Loucy (cell line): ENCODE data around the gene TEX52.

Experiments
- H2AFZ ChIP-seq: fragments of 200-600 bp; sonication (generic); 2 replicates; pipeline ENCODE4 v1.6.0; 2016; ENCODE audit warnings: antibody characterized with exemption, mild to moderate bottlenecking, low read length, moderate library complexity
- H3F3A ChIP-seq: fragments of 200-600 bp; 2 replicates; pipeline ENCODE4 v1.6.0; 2016; ENCODE audit warnings: antibody characterized with exemption, low read depth, mild to moderate bottlenecking
- H3K27me3 ChIP-seq: fragments of 200-600 bp; sonication (generic); 2 replicates; pipeline ENCODE4 v1.6.1; 2014; ENCODE audit warnings: low read length, mild to moderate bottlenecking; ENCODE audit not compliant: insufficient read depth, poor library complexity, severe bottlenecking
- H3K36me3 ChIP-seq: fragments of 200-600 bp; sonication (generic); 2 replicates; pipeline ENCODE4 v1.6.1; 2016; ENCODE audit warnings: low read length; ENCODE audit not compliant: insufficient read depth
- H3K4me1 ChIP-seq: fragments of 200-600 bp; sonication (generic); 2 replicates; pipeline ENCODE4 v1.5.1; 2014; ENCODE audit warnings: low read length, mild to moderate bottlenecking; ENCODE audit not compliant: insufficient read depth, poor library complexity, severe bottlenecking
- H3K4me2 ChIP-seq: fragments of 200-600 bp; sonication (generic); 2 replicates; pipeline ENCODE4 v1.6.0; 2014; ENCODE audit warnings: antibody characterized with exemption, low read length, low read depth, mild to moderate bottlenecking; ENCODE audit not compliant: poor library complexity, severe bottlenecking
- H3K4me3 ChIP-seq: fragments of 200-600 bp; sonication (generic); 2 replicates; pipeline ENCODE4 v1.5.1; 2014; ENCODE audit warnings: low read length, mild to moderate bottlenecking, mixed read lengths; ENCODE audit not compliant: poor library complexity, severe bottlenecking
- H3K79me2 ChIP-seq: fragments of 200-600 bp; sonication (generic); 2 replicates; pipeline ENCODE4 v1.6.1; 2014; ENCODE audit warnings: low read length; ENCODE audit not compliant: insufficient read depth
- H3K9ac ChIP-seq: fragments of 200-600 bp; sonication (generic); 2 replicates; pipeline ENCODE4 v1.6.0; 2014; ENCODE audit warnings: mild to moderate bottlenecking, low read depth, low read length, moderate library complexity; ENCODE audit not compliant: poor library complexity, severe bottlenecking
- H3K9me2 ChIP-seq: fragments of 200-600 bp; sonication (generic); replicated peaks from 2 replicates; pipeline ENCODE4 v1.6.1; 2016; ENCODE audit warnings: low read depth, low read length, mixed read lengths
- H3K9me3 ChIP-seq: fragments of 200-600 bp; sonication (generic); 2 replicates; pipeline ENCODE4 v1.6.1; 2014; ENCODE audit warnings: mild to moderate bottlenecking, antibody characterized with exemption, low read length, low read depth; ENCODE audit not compliant: insufficient read depth
- H4K20me1 ChIP-seq: fragments of 200-600 bp; sonication (generic); 2 replicates; pipeline ENCODE4 v1.6.0; 2014; ENCODE audit warnings: antibody characterized with exemption, low read length, mild to moderate bottlenecking; ENCODE audit not compliant: insufficient read depth, poor library complexity, severe bottlenecking
- EZH2phosphoT487 ChIP-seq: fragments of 200-600 bp; IDR thresholded peaks from 2 replicates; pipeline ENCODE4 v1.6.1; 2018; ENCODE audit warnings: antibody characterized with exemption, mild to moderate bottlenecking, moderate library complexity, borderline replicate concordance
- TF ChIP-seq, protein P1 (sequence below): fragments of 200-600 bp; sonication (generic); conservative IDR thresholded peaks from 2 replicates; pipeline ENCODE4 v1.5.1; 2014; ENCODE audit warnings: mild to moderate bottlenecking, antibody characterized with exemption, low read length

Gene TEX52

DNA sequence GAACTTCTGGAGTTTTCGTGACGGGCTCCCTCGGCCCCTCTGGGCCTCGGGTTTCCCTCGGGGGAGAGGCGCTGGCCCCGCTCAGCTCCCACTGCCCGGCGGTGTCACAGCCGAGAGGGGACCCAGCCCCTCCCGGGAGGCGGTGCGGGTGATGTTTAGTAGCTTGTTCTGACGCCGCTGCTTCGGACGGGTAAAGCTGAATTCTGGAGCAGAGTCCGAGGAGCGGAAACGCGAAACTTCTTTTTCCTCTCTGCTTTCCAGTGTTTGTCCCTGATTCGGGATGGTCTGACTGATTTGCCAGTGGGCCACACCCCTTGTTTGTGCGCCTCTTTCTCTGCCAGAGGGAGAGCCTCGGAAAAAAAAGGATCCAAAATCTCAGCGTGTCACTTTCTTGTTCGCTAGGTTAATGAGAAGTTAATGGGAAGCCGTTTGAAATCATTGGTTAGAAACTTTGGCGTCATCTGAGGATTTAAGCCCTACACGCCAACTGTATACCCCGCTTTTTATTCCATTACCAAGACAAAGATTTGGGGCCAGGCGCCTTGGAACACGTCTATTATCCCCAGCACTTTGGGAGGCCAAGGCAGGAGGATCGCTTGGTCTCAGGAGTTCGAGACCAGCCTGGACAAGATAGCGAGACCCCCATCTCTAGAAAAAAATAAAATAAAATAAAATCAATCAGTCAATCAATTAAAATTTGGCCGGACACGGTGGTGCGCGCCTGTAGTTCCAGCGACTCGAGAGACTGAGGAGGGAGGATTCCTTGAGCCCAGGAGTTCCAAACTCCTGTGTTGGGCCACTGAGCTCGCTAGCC lies 34.6 kb upstream of the TEX52 start:
- no peaks in the 10 kb centered on the region for H3K27me3 ChIP-seq
- peak overlapping the region; percentile 92 for H2AFZ ChIP-seq
- H3K9ac ChIP-seq = peak overlapping the region; percentile 81
- H3F3A ChIP-seq = 0 out of 2 replicates have a peak, but pooled peaks cover 2% of the 10 kb centered on the region
- peak overlapping the region; percentile 88 for H3K4me2 ChIP-seq
- H3K4me3 ChIP-seq = peak overlapping the region; percentile 89
- peaks cover 11% of the 10 kb centered on the region for H3K79me2 ChIP-seq
- no peaks in the 10 kb centered on the region for H3K9me3 ChIP-seq
- peaks cover 7% of the 10 kb centered on the region for H3K4me1 ChIP-seq
- H3K36me3 ChIP-seq = peaks cover 9% of the 10 kb centered on the region; the same call in 1 of the 2 replicates
- no peaks in the 10 kb centered on the region for H3K9me2 ChIP-seq
- TF ChIP-seq, protein P1, sequence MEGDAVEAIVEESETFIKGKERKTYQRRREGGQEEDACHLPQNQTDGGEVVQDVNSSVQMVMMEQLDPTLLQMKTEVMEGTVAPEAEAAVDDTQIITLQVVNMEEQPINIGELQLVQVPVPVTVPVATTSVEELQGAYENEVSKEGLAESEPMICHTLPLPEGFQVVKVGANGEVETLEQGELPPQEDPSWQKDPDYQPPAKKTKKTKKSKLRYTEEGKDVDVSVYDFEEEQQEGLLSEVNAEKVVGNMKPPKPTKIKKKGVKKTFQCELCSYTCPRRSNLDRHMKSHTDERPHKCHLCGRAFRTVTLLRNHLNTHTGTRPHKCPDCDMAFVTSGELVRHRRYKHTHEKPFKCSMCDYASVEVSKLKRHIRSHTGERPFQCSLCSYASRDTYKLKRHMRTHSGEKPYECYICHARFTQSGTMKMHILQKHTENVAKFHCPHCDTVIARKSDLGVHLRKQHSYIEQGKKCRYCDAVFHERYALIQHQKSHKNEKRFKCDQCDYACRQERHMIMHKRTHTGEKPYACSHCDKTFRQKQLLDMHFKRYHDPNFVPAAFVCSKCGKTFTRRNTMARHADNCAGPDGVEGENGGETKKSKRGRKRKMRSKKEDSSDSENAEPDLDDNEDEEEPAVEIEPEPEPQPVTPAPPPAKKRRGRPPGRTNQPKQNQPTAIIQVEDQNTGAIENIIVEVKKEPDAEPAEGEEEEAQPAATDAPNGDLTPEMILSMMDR = no peak
- TF ChIP-seq EZH2phosphoT487 = no peak
- H4K20me1 ChIP-seq = no peaks in the 10 kb centered on the region

DNA sequence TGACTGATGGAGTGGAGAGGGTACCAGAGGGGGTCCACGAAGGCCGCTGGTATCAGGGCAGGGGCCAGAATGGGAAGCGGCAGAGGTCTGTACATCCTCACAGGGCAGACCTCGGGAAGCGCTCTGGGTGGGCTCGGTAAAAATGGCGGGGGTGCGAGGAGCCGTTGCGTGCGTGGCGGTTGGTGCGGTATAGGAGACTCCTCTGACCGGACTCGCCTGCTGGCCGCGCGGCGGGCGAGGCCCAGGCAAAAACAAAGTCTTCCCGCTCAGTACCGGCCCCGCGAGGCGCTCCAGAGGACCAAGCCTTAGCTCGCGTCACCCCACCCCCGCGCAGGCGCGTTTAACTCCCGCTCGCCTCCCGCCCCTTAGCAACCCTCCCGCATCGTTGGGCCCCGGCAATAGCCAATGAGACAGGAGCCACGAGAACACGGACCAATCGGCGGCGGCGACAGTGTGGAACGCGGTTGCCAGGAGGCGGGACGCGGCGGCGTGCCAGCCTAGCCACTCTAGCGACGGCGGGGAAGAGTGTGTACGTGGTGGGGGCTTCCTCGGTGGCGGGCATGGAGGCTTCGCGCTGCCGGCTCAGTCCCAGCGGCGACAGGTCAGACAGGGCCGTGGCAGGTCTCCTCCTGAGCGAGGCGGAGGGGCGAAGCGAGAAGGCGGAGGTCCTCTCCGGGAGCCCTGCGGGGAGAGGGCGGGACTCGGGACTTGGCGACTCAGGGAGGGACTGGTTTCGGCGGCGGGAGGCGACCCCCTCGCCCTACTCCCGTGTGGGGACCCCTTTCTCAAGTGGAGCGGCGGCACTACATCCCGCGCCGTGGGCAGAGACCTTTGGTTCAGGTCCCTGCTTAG lies 33.8 kb upstream of the TEX52 start, which contains the start of gene TULP3:
TULP3 (plus strand) TSS at position 504 of the 852 bp plus-strand sequence; CDS start at position 561, 57 bp downstream.
- no peaks in the 10 kb centered on the region for H3K9me3 ChIP-seq
- H3K9me2 ChIP-seq = no peaks in the 10 kb centered on the region
- peak within 1 kb of the TSS; percentile 97 for H2AFZ ChIP-seq
- H3F3A ChIP-seq = 0 out of 2 replicates have a peak, but pooled peaks cover 2% of the 10 kb centered on the region
- no peaks in the 10 kb centered on the region for H3K27me3 ChIP-seq
- H3K9ac ChIP-seq = peak within 1 kb of the TSS; percentile 81
- TF ChIP-seq, protein P1 = no peak
- TF ChIP-seq EZH2phosphoT487 = no peak
- H3K4me1 ChIP-seq = peaks cover 7% of the 10 kb centered on the region
- peak within 1 kb of the TSS; percentile 89 for H3K4me3 ChIP-seq
- peaks cover 9% of the 10 kb centered on the region; the same call in 1 of the 2 replicates for H3K36me3 ChIP-seq
- peak within 1 kb of the TSS; percentile 88 for H3K4me2 ChIP-seq
- H3K79me2 ChIP-seq = peaks cover 11% of the 10 kb centered on the region
- no peaks in the 10 kb centered on the region for H4K20me1 ChIP-seq

DNA sequence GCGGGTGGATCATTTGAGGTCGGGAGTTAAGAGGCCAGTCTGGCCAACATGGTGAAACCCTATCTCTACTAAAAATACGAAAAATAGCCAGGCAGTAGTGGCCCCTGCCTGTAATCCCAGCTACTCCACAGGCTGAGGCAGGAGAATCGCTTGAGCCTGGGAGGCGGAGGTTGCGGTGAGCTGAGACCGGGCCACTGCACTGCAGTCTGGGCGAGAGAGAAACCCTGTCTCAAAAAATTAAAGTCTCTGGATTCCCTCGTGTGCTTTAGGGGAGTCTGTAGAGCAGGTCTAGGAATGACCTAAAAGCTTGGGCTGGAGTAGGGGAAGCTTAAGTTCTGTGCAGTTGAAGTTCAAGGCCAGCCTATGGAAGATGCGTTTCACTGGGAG lies 33.2 kb upstream of the TEX52 start:
- Histone ChIP-seq H3K9me2 (no peaks in the 10 kb centered on the region), H3K4me3 (peak overlapping the region; percentile 89), H3K27me3 (no peaks in the 10 kb centered on the region), H3K36me3 (peaks cover 9% of the 10 kb centered on the region; the same call in 1 of the 2 replicates), H3K4me1 (peaks cover 7% of the 10 kb centered on the region), H3K9ac (peak overlapping the region; percentile 81), H3K79me2 (peaks cover 11% of the 10 kb centered on the region), H3K4me2 (peak overlapping the region; percentile 88), H3F3A (0 out of 2 replicates have a peak, but pooled peaks cover 2% of the 10 kb centered on the region), H2AFZ (peak overlapping the region; percentile 97), H4K20me1 (no peaks in the 10 kb centered on the region), H3K9me3 (no peaks in the 10 kb centered on the region)
- TF ChIP-seq, protein P1 = no peak
- no peak for TF ChIP-seq EZH2phosphoT487
